ENCODE results near the gene RABGAP1L.
"Not testable (repeated sequence)": the region's sequence is repeated elsewhere in the genome, so short reads cannot be mapped to it uniquely, and the experiment has no call there.

RABGAP1L gene

DNA sequence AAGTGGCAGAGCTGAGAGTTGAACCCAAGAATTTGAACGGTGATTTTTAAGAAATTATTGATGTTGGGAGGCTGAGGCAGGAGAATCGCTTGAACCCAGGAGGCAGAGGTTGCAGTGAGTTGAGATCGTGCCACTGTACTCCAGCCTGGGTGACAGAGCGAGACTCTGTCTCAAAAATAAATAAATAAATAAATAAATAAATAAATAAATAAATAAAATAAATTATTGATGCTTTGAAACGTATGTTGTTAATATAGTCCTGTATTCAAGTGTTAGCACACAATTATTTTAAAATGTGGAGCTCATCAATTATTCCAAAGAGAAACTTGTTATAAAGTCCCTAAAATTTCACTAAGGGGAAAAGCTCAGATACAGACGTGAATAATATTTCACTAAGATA lies 357.4 kb downstream of the RABGAP1L start:
- H2BK120ac ChIP-seq (ENCODE audit: insufficient read depth, low read length, poor library complexity); H2BK12ac ChIP-seq (ENCODE audit: low read length); H3K36me3 ChIP-seq (ENCODE audit: control insufficient read depth in 1 of 2, insufficient read depth in 2 of 2, low read length in 2 of 2); H3K79me1 ChIP-seq (ENCODE audit: low read length); H3K14ac ChIP-seq (ENCODE audit: low read length); H3K79me2 ChIP-seq (ENCODE audit: control insufficient read depth, insufficient read depth, low read length, poor library complexity); H3K4me2 ChIP-seq (ENCODE audit: low read length); H2BK5ac ChIP-seq (ENCODE audit: low read depth, low read length, poor library complexity); H3K9ac ChIP-seq (ENCODE audit: low read length); H3K4me3 ChIP-seq (ENCODE audit: low read depth, low read length); H3K27me3 ChIP-seq (ENCODE audit: insufficient read depth, low read length); H2AFZ ChIP-seq (ENCODE audit: insufficient read depth, low read length, poor library complexity); H3K23ac ChIP-seq (ENCODE audit: low read length); H3K4me1 ChIP-seq (ENCODE audit: control insufficient read depth in 1 of 2, insufficient read depth in 2 of 2, low read length in 2 of 2); H4K8ac ChIP-seq (ENCODE audit: low read depth, low read length); H3K18ac ChIP-seq (ENCODE audit: low read length); H2AK5ac ChIP-seq (ENCODE audit: low read length); H3K9me3 ChIP-seq (ENCODE audit: insufficient read depth, low read depth, low read length); H3K4ac ChIP-seq (ENCODE audit: low read depth, low read length); DNase-seq; H4K91ac ChIP-seq (ENCODE audit: low read depth, low read length); H4K12ac ChIP-seq (ENCODE audit: low read depth, low read length); H3K27ac ChIP-seq (ENCODE audit: low read depth, low read length): not testable (repeated sequence)
- no CpG with 5 or more reads among the region's 6 CpGs for WGBS (ENCODE audit: extremely low coverage, insufficient coverage, insufficient read length)

DNA sequence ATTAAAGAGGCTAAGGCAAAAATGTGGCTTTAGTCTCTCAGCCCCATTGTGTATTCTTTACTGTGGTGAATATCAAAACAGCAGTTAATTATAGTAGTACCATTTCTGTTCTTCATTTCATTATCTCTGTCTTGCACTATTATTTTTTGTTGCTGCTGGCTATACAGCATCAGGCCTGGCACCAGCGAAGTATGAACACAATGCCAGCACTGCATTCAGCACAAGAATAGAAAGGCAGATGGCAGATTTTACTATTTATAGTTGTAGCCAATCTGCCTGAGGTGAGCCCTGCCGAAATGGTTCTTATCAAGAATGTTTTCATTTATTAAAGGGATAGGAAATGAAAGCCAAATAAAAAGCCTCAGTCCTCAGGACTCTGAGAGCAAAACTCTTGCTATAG lies 360.5 kb downstream of the RABGAP1L start:
- no peaks in the 10 kb centered on the region for H3K27me3 ChIP-seq (ENCODE audit: insufficient read depth, low read length)
- no peaks in the 10 kb centered on the region for H3K9me3 ChIP-seq (ENCODE audit: insufficient read depth, low read depth, low read length)
- no peaks in the 10 kb centered on the region for H3K4me1 ChIP-seq (ENCODE audit: control insufficient read depth in 1 of 2, insufficient read depth in 2 of 2, low read length in 2 of 2)
- H2AK5ac ChIP-seq (ENCODE audit: low read length), result no peak overlapping the region
- H2BK12ac ChIP-seq (ENCODE audit: low read length), result no peak overlapping the region
- H3K27ac ChIP-seq (ENCODE audit: low read depth, low read length), result no peak overlapping the region
- H4K8ac ChIP-seq (ENCODE audit: low read depth, low read length), result no peak overlapping the region
- no peak overlapping the region for H3K23ac ChIP-seq (ENCODE audit: low read length)
- H3K4me2 ChIP-seq (ENCODE audit: low read length), result no peak overlapping the region
- no peak overlapping the region for H3K9ac ChIP-seq (ENCODE audit: low read length)
- H4K12ac ChIP-seq (ENCODE audit: low read depth, low read length), result no peak overlapping the region
- WGBS (ENCODE audit: extremely low coverage, insufficient coverage, insufficient read length), result no CpG with 5 or more reads among the region's 2 CpGs
- no peak overlapping the region for H3K14ac ChIP-seq (ENCODE audit: low read length)
- H3K79me1 ChIP-seq (ENCODE audit: low read length), result no peaks in the 10 kb centered on the region
- H2BK5ac ChIP-seq (ENCODE audit: low read depth, low read length, poor library complexity), result no peak overlapping the region
- no peak overlapping the region for H3K4ac ChIP-seq (ENCODE audit: low read depth, low read length)
- H3K18ac ChIP-seq (ENCODE audit: low read length), result no peak overlapping the region
- H4K91ac ChIP-seq (ENCODE audit: low read depth, low read length), result no peak overlapping the region
- H3K36me3 ChIP-seq (ENCODE audit: control insufficient read depth in 1 of 2, insufficient read depth in 2 of 2, low read length in 2 of 2), result no peaks in the 10 kb centered on the region
- H3K4me3 ChIP-seq (ENCODE audit: low read depth, low read length), result no peak overlapping the region
- no peaks in the 10 kb centered on the region for H3K79me2 ChIP-seq (ENCODE audit: control insufficient read depth, insufficient read depth, low read length, poor library complexity)
- no peak for DNase-seq
- no peak overlapping the region for H2AFZ ChIP-seq (ENCODE audit: insufficient read depth, low read length, poor library complexity)
- no peak overlapping the region for H2BK120ac ChIP-seq (ENCODE audit: insufficient read depth, low read length, poor library complexity)

DNA sequence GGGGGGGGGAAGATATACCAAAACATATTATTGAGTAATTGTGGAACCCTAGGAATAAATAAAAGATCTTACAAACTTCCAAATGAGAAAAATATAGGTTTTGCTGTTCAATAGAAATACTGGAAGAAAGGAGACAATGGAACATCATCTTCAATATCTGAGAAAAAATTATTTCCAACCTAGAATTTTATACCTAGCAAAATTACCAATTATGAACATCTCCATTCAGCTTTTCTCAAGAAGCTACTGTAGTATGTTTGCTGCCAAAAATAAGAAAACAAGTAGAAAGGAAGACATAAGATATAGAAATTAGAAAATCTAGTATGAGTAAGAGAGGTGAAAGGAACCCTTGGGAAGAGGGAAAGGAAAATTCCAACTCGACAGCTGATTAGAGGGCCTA lies 372.4 kb downstream of the RABGAP1L start:
- H4K91ac ChIP-seq (ENCODE audit: low read depth, low read length), result no peak overlapping the region
- DNase-seq, result no peak
- no peak overlapping the region for H4K8ac ChIP-seq (ENCODE audit: low read depth, low read length)
- no peak overlapping the region for H3K14ac ChIP-seq (ENCODE audit: low read length)
- no peak overlapping the region for H3K9ac ChIP-seq (ENCODE audit: low read length)
- no peak overlapping the region for H2AK5ac ChIP-seq (ENCODE audit: low read length)
- no peaks in the 10 kb centered on the region for H3K79me2 ChIP-seq (ENCODE audit: control insufficient read depth, insufficient read depth, low read length, poor library complexity)
- no peak overlapping the region for H2BK120ac ChIP-seq (ENCODE audit: insufficient read depth, low read length, poor library complexity)
- no CpG with 5 or more reads among the region's 1 CpG for WGBS (ENCODE audit: extremely low coverage, insufficient coverage, insufficient read length)
- no peak overlapping the region for H3K27ac ChIP-seq (ENCODE audit: low read depth, low read length)
- H3K18ac ChIP-seq (ENCODE audit: low read length), result no peak overlapping the region
- H2BK5ac ChIP-seq (ENCODE audit: low read depth, low read length, poor library complexity), result no peak overlapping the region
- no peaks in the 10 kb centered on the region for H3K27me3 ChIP-seq (ENCODE audit: insufficient read depth, low read length)
- H3K4me3 ChIP-seq (ENCODE audit: low read depth, low read length), result no peak overlapping the region
- H3K79me1 ChIP-seq (ENCODE audit: low read length), result no peaks in the 10 kb centered on the region
- no peak overlapping the region for H2BK12ac ChIP-seq (ENCODE audit: low read length)
- H3K4ac ChIP-seq (ENCODE audit: low read depth, low read length), result no peak overlapping the region
- no peak overlapping the region for H3K4me2 ChIP-seq (ENCODE audit: low read length)
- H2AFZ ChIP-seq (ENCODE audit: insufficient read depth, low read length, poor library complexity), result no peak overlapping the region
- peaks cover 2% of the 10 kb centered on the region for H3K9me3 ChIP-seq (ENCODE audit: insufficient read depth, low read depth, low read length)
- no peaks in the 10 kb centered on the region for H3K4me1 ChIP-seq (ENCODE audit: control insufficient read depth in 1 of 2, insufficient read depth in 2 of 2, low read length in 2 of 2)
- no peaks in the 10 kb centered on the region for H3K36me3 ChIP-seq (ENCODE audit: control insufficient read depth in 1 of 2, insufficient read depth in 2 of 2, low read length in 2 of 2)
- no peak overlapping the region for H4K12ac ChIP-seq (ENCODE audit: low read depth, low read length)
- no peak overlapping the region for H3K23ac ChIP-seq (ENCODE audit: low read length)

DNA sequence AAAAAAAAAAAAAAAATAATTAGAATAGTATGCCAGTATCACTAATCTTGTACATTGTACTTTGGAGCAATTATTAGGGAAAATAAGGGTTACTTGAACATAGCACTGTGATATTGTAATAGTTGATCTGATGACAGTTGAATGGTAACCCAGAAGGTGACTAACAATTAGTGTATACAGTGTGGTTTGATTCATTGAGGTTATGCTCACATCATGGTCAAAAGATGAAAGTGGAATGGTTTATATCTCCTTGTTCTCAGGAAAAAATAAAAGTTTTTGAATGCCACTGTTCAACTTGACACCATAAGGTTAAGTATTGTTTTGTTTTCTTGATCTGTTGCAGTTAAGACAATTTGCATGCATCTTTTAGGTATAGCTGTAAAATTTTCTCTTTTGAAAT lies 375.5 kb downstream of the RABGAP1L start:
- Histone ChIP-seq H2AFZ (ENCODE audit: insufficient read depth, low read length, poor library complexity) (no peak overlapping the region), H4K12ac (ENCODE audit: low read depth, low read length) (no peak overlapping the region), H3K4me3 (ENCODE audit: low read depth, low read length) (no peak overlapping the region), H4K8ac (ENCODE audit: low read depth, low read length) (no peak overlapping the region), H3K79me1 (ENCODE audit: low read length) (no peaks in the 10 kb centered on the region), H2BK5ac (ENCODE audit: low read depth, low read length, poor library complexity) (no peak overlapping the region), H2BK120ac (ENCODE audit: insufficient read depth, low read length, poor library complexity) (no peak overlapping the region), H4K91ac (ENCODE audit: low read depth, low read length) (no peak overlapping the region), H3K14ac (ENCODE audit: low read length) (no peak overlapping the region), H3K79me2 (ENCODE audit: control insufficient read depth, insufficient read depth, low read length, poor library complexity) (no peaks in the 10 kb centered on the region), H3K9ac (ENCODE audit: low read length) (no peak overlapping the region), H3K4ac (ENCODE audit: low read depth, low read length) (no peak overlapping the region), H3K27ac (ENCODE audit: low read depth, low read length) (no peak overlapping the region), H3K23ac (ENCODE audit: low read length) (no peak overlapping the region), H3K27me3 (ENCODE audit: insufficient read depth, low read length) (no peaks in the 10 kb centered on the region), H3K36me3 (ENCODE audit: control insufficient read depth in 1 of 2, insufficient read depth in 2 of 2, low read length in 2 of 2) (no peaks in the 10 kb centered on the region), H3K9me3 (ENCODE audit: insufficient read depth, low read depth, low read length) (no peaks in the 10 kb centered on the region), H2AK5ac (ENCODE audit: low read length) (no peak overlapping the region), H2BK12ac (ENCODE audit: low read length) (no peak overlapping the region), H3K4me1 (ENCODE audit: control insufficient read depth in 1 of 2, insufficient read depth in 2 of 2, low read length in 2 of 2) (no peaks in the 10 kb centered on the region), H3K18ac (ENCODE audit: low read length) (no peak overlapping the region), H3K4me2 (ENCODE audit: low read length) (no peak overlapping the region)
- no peak for DNase-seq

DNA sequence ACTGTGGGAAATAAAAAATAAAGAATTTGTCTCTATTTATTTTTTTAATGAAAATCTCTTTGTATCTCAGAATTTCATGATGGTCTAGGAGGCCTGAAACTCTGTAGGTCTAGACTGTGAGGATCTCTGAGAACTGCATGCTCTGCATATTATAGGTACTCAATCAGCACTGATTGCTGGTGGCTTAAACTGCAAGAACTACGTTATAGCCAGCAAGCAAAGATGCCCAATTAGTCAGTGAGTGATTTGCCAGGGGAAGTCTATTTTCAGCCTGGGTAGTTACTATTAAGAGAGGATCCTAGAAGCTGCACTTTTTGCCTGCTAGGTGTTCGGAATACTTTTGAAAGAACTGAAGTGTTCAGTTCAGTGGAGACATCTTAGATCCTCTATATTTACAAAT lies 375.9 kb downstream of the RABGAP1L start:
- no peak overlapping the region for H3K4ac ChIP-seq (ENCODE audit: low read depth, low read length)
- no peak overlapping the region for H3K23ac ChIP-seq (ENCODE audit: low read length)
- no peak overlapping the region for H3K9ac ChIP-seq (ENCODE audit: low read length)
- no peak overlapping the region for H4K12ac ChIP-seq (ENCODE audit: low read depth, low read length)
- H3K4me1 ChIP-seq (ENCODE audit: control insufficient read depth in 1 of 2, insufficient read depth in 2 of 2, low read length in 2 of 2), result no peaks in the 10 kb centered on the region
- no peak overlapping the region for H2BK5ac ChIP-seq (ENCODE audit: low read depth, low read length, poor library complexity)
- no peaks in the 10 kb centered on the region for H3K9me3 ChIP-seq (ENCODE audit: insufficient read depth, low read depth, low read length)
- H3K4me3 ChIP-seq (ENCODE audit: low read depth, low read length), result no peak overlapping the region
- H3K14ac ChIP-seq (ENCODE audit: low read length), result no peak overlapping the region
- no peak overlapping the region for H3K4me2 ChIP-seq (ENCODE audit: low read length)
- no CpG with 5 or more reads among the region's 2 CpGs for WGBS (ENCODE audit: extremely low coverage, insufficient coverage, insufficient read length)
- H3K27me3 ChIP-seq (ENCODE audit: insufficient read depth, low read length), result no peaks in the 10 kb centered on the region
- no peak overlapping the region for H2AK5ac ChIP-seq (ENCODE audit: low read length)
- H3K27ac ChIP-seq (ENCODE audit: low read depth, low read length), result no peak overlapping the region
- no peak overlapping the region for H2BK120ac ChIP-seq (ENCODE audit: insufficient read depth, low read length, poor library complexity)
- H2AFZ ChIP-seq (ENCODE audit: insufficient read depth, low read length, poor library complexity), result no peak overlapping the region
- H2BK12ac ChIP-seq (ENCODE audit: low read length), result no peak overlapping the region
- H3K36me3 ChIP-seq (ENCODE audit: control insufficient read depth in 1 of 2, insufficient read depth in 2 of 2, low read length in 2 of 2), result no peaks in the 10 kb centered on the region
- no peaks in the 10 kb centered on the region for H3K79me1 ChIP-seq (ENCODE audit: low read length)
- H4K8ac ChIP-seq (ENCODE audit: low read depth, low read length), result no peak overlapping the region
- no peak overlapping the region for H4K91ac ChIP-seq (ENCODE audit: low read depth, low read length)
- H3K18ac ChIP-seq (ENCODE audit: low read length), result no peak overlapping the region
- DNase-seq, result no peak
- H3K79me2 ChIP-seq (ENCODE audit: control insufficient read depth, insufficient read depth, low read length, poor library complexity), result no peaks in the 10 kb centered on the region

All from trophoblast cell (in vitro differentiated cells and primary cell).